Ramos (cell line): Measurements from ENCODE around the gene PDCD1.
"Not testable (repeated sequence)": the region's sequence is repeated elsewhere in the genome, so short reads cannot be mapped to it uniquely, and the experiment has no call there.

ENCODE experiments used
- in situ Hi-C: fragments of 300-500 bp; cut with MboI; formaldehyde crosslinking; loops from one replicate; pipeline ENCODE4 v1.14.3; 2022; ENCODE audit warnings: low sequenced_read_pairs; ENCODE audit not compliant: unreplicated experiment

Gene PDCD1

DNA sequence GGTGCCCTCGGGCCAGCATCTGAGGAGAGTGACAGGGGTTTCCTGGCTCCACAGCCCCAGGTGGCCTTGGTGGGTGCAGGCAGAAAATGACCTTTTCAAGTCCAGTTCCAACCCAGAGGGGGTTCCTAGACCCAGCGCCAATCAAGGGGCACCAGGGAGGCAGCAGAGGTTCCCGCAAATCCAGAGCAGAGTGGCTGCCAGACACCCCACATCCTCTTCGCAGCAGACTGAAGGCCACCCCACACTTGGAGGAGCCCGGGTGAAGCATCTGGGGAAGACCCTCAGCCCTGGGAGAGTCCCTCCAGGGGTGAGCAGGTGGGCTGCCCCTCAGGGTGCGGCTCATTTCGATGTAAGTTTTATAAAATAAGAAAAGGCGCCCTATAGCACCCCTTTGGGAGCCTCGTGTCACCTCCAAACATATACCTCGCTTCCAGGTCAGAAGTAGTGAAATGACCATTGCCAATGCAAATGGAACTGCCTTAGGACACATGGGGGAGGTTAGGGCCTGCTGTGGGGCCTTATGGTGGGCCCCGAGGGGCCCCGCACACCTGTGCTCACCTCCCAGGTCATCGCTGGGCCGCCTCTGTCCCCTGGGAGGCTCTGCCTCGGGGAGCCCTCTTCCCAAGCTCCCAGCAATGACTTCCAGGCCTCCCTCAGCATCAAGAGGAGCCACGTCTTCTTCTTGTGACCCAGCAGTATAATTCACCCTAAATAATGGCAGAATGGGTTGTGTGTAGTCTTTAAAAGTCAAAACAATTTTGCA, 21.8 kb upstream of the PDCD1 start:
- in situ Hi-C loops, result no loop called here

- in situ Hi-C loops, result no loop called here
These were observed 20.6 kb upstream of the PDCD1 start for GRCh38 chr2:241879326-241879725.

DNA sequence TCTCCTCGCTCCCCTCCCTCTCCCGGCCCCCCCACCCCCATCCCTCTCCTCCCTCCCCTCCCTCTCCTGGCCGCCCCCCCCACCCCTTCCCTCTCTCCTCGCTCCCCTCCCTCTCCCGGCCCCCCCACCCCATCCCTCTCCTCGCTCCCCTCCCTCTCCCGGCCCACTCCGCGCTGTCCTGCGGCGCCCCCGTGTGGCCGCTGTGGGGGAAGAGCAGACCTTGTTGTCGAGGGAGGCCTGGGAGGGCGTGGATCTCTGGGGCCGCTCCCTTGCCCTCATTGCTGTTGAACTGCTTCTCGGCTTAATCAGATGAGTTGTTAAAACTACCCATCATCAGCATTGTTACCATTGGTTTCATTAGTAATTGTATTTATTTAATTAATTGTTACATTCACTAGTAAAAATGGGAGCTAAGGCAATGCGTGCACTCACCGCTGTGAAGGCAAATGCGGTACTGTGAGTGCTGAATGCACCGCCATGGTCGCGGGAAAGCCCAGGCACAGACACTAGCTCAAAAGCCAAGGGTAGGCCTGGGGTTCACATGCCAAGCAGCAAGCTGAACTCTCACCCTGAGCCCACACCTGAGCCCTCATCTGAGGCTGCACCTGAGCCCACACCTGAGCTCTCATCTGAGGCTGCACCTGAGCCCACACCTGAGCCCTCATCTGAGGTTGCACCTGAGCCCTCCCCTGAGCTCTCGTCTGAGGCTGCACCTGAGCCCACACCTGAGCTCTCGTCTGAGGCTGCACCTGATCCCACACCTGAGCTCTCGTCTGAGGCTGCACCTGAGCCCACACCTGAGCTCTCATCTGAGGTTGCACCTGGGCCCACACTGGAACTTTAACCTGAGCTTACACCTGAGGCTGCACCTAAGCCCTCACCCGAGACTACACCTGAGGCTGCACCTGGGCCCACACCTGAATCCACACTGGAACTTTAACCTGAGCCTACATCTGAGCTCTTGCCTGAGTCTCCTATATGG, 19.6 kb upstream of the PDCD1 start:
- in situ Hi-C loops, result no loop called here

DNA sequence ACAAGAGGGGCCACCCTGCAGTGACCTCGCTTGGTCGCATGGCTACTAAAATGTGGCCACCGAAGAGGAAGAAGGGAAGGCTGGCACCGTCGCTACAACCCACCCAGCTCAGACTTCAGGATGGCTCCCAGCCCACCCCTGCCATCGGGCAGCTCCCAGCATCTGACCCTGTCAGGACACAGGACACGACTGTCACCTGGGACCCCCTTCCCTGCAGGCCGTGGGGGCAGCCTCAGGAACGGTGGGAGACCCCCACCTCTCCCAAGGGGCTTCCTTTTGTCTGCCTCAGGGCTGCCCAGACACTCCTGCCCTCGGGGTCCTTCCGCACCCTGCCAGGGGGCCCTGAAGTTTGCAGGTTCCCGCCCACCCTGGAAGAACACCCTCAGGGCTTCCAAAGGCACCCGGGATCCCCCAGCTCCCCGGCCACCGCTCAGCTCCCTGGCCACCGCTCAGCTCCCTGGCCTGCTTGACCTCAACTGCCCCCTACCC, 18.5 kb upstream of the PDCD1 start:
- in situ Hi-C loops, result no loop called here

GRCh38 chr2:241876528-241877196, 18.0 kb upstream of the PDCD1 start:
- in situ Hi-C loops, result no loop called here

DNA sequence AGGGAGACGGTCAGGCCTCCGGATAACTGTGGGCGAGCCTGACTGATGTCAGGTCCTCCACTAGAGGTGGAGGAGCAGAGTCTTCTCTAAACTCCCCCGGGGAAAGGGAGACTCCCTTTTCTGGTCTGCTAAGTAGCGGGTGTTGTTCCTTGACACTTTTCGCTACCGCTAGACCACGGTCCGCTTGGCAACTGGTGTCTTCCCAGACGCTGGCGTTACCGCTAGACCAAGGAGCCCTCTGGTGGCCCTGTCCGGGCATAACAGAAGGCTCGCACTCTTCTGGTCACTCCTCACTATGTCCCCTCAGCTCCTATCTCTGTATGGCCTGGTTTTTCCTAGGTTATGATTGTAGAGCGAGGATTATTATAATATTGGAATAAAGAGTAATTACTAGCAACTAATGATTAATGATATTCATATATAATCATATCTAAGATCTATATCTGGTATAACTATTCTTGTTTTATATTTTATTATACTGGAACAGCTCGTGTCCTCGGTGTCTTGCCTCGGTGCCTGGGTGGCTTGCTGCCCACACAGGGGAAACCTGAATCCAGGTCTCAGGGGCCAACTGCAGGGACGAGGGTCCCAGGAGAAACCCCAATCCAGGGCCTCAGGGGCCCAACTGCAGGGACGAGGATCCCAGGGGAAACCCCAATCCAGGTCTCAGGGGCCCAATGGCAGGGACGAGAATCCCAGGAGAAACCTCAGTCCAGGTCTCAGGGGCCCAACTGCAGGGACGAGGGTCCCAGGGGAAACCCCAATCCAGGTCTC, 17.2 kb upstream of the PDCD1 start:
- in situ Hi-C loops, result not testable (repeated sequence)

- in situ Hi-C loops, result no loop called here
These were observed 15.7 kb upstream of the PDCD1 start for GRCh38 chr2:241874277-241874925.

DNA sequence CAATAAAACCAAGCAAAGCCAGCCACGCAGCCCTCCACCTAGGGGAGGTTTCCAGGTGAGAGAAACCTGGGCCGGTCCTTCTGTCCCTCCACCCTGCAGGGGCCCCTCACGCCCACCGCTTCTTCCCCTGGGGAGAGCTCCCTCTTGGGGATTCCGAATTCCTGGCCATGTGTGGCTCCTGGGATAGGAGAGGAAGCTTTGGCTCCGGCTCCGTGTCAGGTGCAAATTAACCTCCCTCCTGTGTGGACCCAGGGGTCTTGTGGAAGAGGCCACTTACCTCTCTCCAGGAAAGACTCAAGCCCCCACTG, 15.1 kb upstream of the PDCD1 start:
- in situ Hi-C loops, result no loop called here

- in situ Hi-C loops, result no loop called here
These were observed 14.5 kb upstream of the PDCD1 start for GRCh38 chr2:241873081-241873802.

GRCh38 chr2:241872313-241872642, 13.6 kb upstream of the PDCD1 start:
- in situ Hi-C loops, result no loop called here

- in situ Hi-C loops, result no loop called here
These were observed 13.0 kb upstream of the PDCD1 start for GRCh38 chr2:241871538-241872312.

GRCh38 chr2:241870611-241871537, 12.2 kb upstream of the PDCD1 start:
- in situ Hi-C loops, result no loop called here

GRCh38 chr2:241870081-241870541, 11.4 kb upstream of the PDCD1 start:
- in situ Hi-C loops, result no loop called here

GRCh38 chr2:241869087-241869961, 10.6 kb upstream of the PDCD1 start, which contains the start of gene RTP5:
TSS of gene RTP5 (plus strand) at chr2:241869729. CDS start at chr2:241869757, 28 bp downstream.
- in situ Hi-C loops, result no loop called here

GRCh38 chr2:241868661-241869081, 10.0 kb upstream of the PDCD1 start:
- in situ Hi-C loops, result no loop called here

- in situ Hi-C loops, result no loop called here
These were observed 9.2 kb upstream of the PDCD1 start for GRCh38 chr2:241867776-241868420.
